Measurements from ENCODE around the gene INSC.

- TF ChIP-seq CTCF (IDR thresholded peaks at IDR 0.05 in 2 of 3, conservative IDR thresholded peaks at IDR 0.05 in 1 of 3; ENCODE audit: borderline replicate concordance in 1 of 3, insufficient read depth in 1 of 3, low read depth in 2 of 3, low read length in 2 of 3) (no peak), RAD21 (IDR thresholded peaks at IDR 0.05; ENCODE audit: low read depth) (no peak), FOSL1 (IDR thresholded peaks at IDR 0.05; ENCODE audit: low read depth) (no peak), POLR2AphosphoS5 (IDR thresholded peaks at IDR 0.05; ENCODE audit: low read depth, low read length) (no peak), EZH2phosphoT487 (IDR thresholded peaks at IDR 0.05; ENCODE audit: borderline replicate concordance) (no peak), POLR2A (IDR thresholded peaks at IDR 0.05; ENCODE audit: borderline replicate concordance, extremely low read depth, insufficient read depth, insufficient read length) (no peak), EZH2 (IDR thresholded peaks at IDR 0.05) (no peak), SP1 (IDR thresholded peaks at IDR 0.05; ENCODE audit: low read depth) (no peak), MAX (IDR thresholded peaks at IDR 0.05) (no peak), REST (IDR thresholded peaks at IDR 0.05; ENCODE audit: low read depth) (no peak), ATF3 (IDR thresholded peaks at IDR 0.05) (no peak), YY1 (IDR thresholded peaks at IDR 0.05; ENCODE audit: extremely low read depth, insufficient replicate concordance, low read depth, low read length) (no peak), ZBTB33 (IDR thresholded peaks at IDR 0.05; ENCODE audit: extremely low read depth, insufficient replicate concordance, low read length) (no peak), EGR1 (IDR thresholded peaks at IDR 0.05; ENCODE audit: low read depth) (no peak)
These were observed 21.4 kb downstream of the INSC start for GRCh38 chr11:15136166-15136565.

Measured in HCT116 (cell line).